H9 (cell line): ENCODE results near the gene PTPRN2. TPM values are rescaled to one million over a fixed set of nuclear protein-coding genes. Genes with fewer than 3 reads are reported as not detected.

Source experiments
- DNase-seq: peaks from one replicate; pipeline ENCODE4 v3.0.0-alpha.2; 2017
- H2AFZ ChIP-seq: one replicate; pipeline ENCODE4 v1.6.1; 2013; ENCODE audit warnings: mild to moderate bottlenecking, low read length, control low read depth, moderate library complexity
- H2AK5ac ChIP-seq: 2 replicates; pipeline ENCODE4 v1.6.1; 2013; ENCODE audit warnings: low read length, control low read depth, mixed read lengths; ENCODE audit not compliant: insufficient read length
- H2BK120ac ChIP-seq: one replicate; pipeline ENCODE4 v1.6.1; 2013; ENCODE audit warnings: low read depth, mild to moderate bottlenecking, low read length, control low read depth, inconsistent platforms; ENCODE audit not compliant: poor library complexity, severe bottlenecking
- H2BK12ac ChIP-seq: 2 replicates; pipeline ENCODE4 v1.6.1; 2013; ENCODE audit warnings: low read length, control low read depth, mixed read lengths, low read depth; ENCODE audit not compliant: insufficient read length
- H2BK15ac ChIP-seq: 2 replicates; pipeline ENCODE4 v1.6.1; 2013; ENCODE audit warnings: low read depth, low read length, control low read depth
- H2BK20ac ChIP-seq: one replicate; pipeline ENCODE4 v1.6.1; 2013; ENCODE audit warnings: low read depth, mild to moderate bottlenecking, low read length, control low read depth, inconsistent platforms; ENCODE audit not compliant: poor library complexity, severe bottlenecking
- H2BK5ac ChIP-seq: 2 replicates; pipeline ENCODE4 v1.6.1; 2013; ENCODE audit warnings: low read length, control low read depth, mixed read lengths; ENCODE audit not compliant: insufficient read length
- H3K14ac ChIP-seq: 2 replicates; pipeline ENCODE4 v1.6.1; 2013; ENCODE audit warnings: low read length, control low read depth; ENCODE audit not compliant: insufficient read depth
- H3K18ac ChIP-seq: 2 replicates; pipeline ENCODE4 v1.6.1; 2013; ENCODE audit warnings: low read depth, mild to moderate bottlenecking, mixed read lengths, low read length, control low read depth; ENCODE audit not compliant: insufficient read length
- H3K23ac ChIP-seq: 2 replicates; pipeline ENCODE4 v1.6.1; 2013; ENCODE audit warnings: low read length, control low read depth, mixed read lengths, low read depth; ENCODE audit not compliant: insufficient read length
- H3K23me2 ChIP-seq: 2 replicates; pipeline ENCODE4 v1.6.1; 2013; ENCODE audit warnings: low read depth, mild to moderate bottlenecking, mixed read lengths, low read length, control low read depth; ENCODE audit not compliant: insufficient read length, poor library complexity, severe bottlenecking
- H3K27ac ChIP-seq: 2 replicates; pipeline ENCODE4 v1.5.1; 2013; ENCODE audit warnings: low read length, control low read depth, mixed read lengths, low read depth; ENCODE audit not compliant: insufficient read length
- H3K27me3 ChIP-seq: 2 replicates; pipeline ENCODE4 v1.6.1; 2013; ENCODE audit warnings: low read length, control low read depth, inconsistent platforms; ENCODE audit not compliant: insufficient read depth
- H3K4ac ChIP-seq: 2 replicates; pipeline ENCODE4 v1.6.1; 2013; ENCODE audit warnings: low read depth, mild to moderate bottlenecking, control low read depth, inconsistent platforms, low read length, moderate library complexity
- H3K4me1 ChIP-seq: 2 replicates; pipeline ENCODE4 v1.6.1; 2013; ENCODE audit warnings: low read length, control low read depth, inconsistent platforms; ENCODE audit not compliant: insufficient read depth
- H3K4me2 ChIP-seq: 2 replicates; pipeline ENCODE4 v1.6.1; 2013; ENCODE audit warnings: low read length, control low read depth, mixed read lengths; ENCODE audit not compliant: insufficient read length, insufficient read depth
- H3K56ac ChIP-seq: 2 replicates; pipeline ENCODE4 v1.6.1; 2013; ENCODE audit warnings: low read depth, mild to moderate bottlenecking, mixed read lengths, low read length, control low read depth; ENCODE audit not compliant: insufficient read length
- H3K79me1 ChIP-seq: 2 replicates; pipeline ENCODE4 v1.6.1; 2013; ENCODE audit warnings: low read depth, mild to moderate bottlenecking, moderate library complexity, low read length, control low read depth, inconsistent platforms; ENCODE audit not compliant: insufficient read depth, poor library complexity, severe bottlenecking
- H3K79me2 ChIP-seq: 2 replicates; pipeline ENCODE4 v1.6.1; 2013; ENCODE audit warnings: low read length, control low read depth, inconsistent platforms; ENCODE audit not compliant: insufficient read depth
- H3K9ac ChIP-seq: 2 replicates; pipeline ENCODE4 v1.6.1; 2013; ENCODE audit warnings: low read length, control low read depth, mixed read lengths; ENCODE audit not compliant: insufficient read length; ENCODE audit errors: extremely low read depth
- H3K9me3 ChIP-seq: one replicate; pipeline ENCODE4 v1.6.1; 2013; ENCODE audit warnings: low read depth, low read length, inconsistent platforms; ENCODE audit not compliant: control insufficient read depth
- H3T11ph ChIP-seq: one replicate; pipeline ENCODE4 v1.6.1; 2013; ENCODE audit warnings: mild to moderate bottlenecking, low read length, control low read depth, inconsistent platforms
- H4K20me1 ChIP-seq: one replicate; pipeline ENCODE4 v1.6.1; 2013; ENCODE audit not compliant: control insufficient read depth, insufficient read length, insufficient read depth
- H4K5ac ChIP-seq: 2 replicates; pipeline ENCODE4 v1.6.1; 2013; ENCODE audit warnings: low read depth, mild to moderate bottlenecking, mixed read lengths, low read length, control low read depth; ENCODE audit not compliant: insufficient read length
- H4K8ac ChIP-seq: replicated peaks from 2 replicates; pipeline ENCODE4 v1.6.1; 2013; ENCODE audit warnings: low read length, control low read depth, mixed read lengths, low read depth; ENCODE audit not compliant: insufficient read length
- H4K91ac ChIP-seq: 2 replicates; pipeline ENCODE4 v1.6.1; 2013; ENCODE audit warnings: low read depth, mild to moderate bottlenecking, moderate library complexity, mixed read lengths, low read length, control low read depth; ENCODE audit not compliant: insufficient read length
- H3K27ac Mint-ChIP-seq, 3 experiments: 2 replicates in 2 of 3; 3 replicates in 1 of 3; pipeline ENCODE4 v1.8.0; 2020 to 2021; ENCODE audit warnings: mixed read lengths in 3 of 3, mild to moderate bottlenecking in 1 of 3, moderate library complexity in 1 of 3
- H3K27me3 Mint-ChIP-seq: 2 replicates; pipeline ENCODE4 v1.8.0; 2021; ENCODE audit warnings: low read depth, mild to moderate bottlenecking, moderate library complexity, mixed read lengths
- H3K36me3 Mint-ChIP-seq, 3 experiments: 2 replicates in 2 of 3; 3 replicates in 1 of 3; pipeline ENCODE4 v1.8.0; 2020 to 2021; ENCODE audit warnings: low read depth in 3 of 3, mixed read lengths in 3 of 3; ENCODE audit not compliant: insufficient read depth in 1 of 3
- H3K4me1 Mint-ChIP-seq, 2 experiments: 2 replicates each; pipeline ENCODE4 v1.8.0; 2020; ENCODE audit warnings: mixed read lengths in 2 of 2
- H3K4me3 Mint-ChIP-seq, 2 experiments: 2 replicates in 1 of 2; 3 replicates in 1 of 2; pipeline ENCODE4 v1.8.0; 2020 to 2021; ENCODE audit warnings: mild to moderate bottlenecking in 2 of 2, mixed read lengths in 2 of 2, moderate library complexity in 1 of 2
- H3K9me3 Mint-ChIP-seq, 2 experiments: 2 replicates in 1 of 2; 3 replicates in 1 of 2; pipeline ENCODE4 v1.8.0; 2020; ENCODE audit warnings: mild to moderate bottlenecking in 2 of 2, mixed read lengths in 2 of 2, moderate library complexity in 1 of 2
- WGBS: extraction: QIAGEN DNeasy Blood & Tissue Kit; methylation state at CpG from one replicate; pipeline ENCODE4 v1.1.7; 2013; ENCODE audit warnings: missing lambda C conversion rate, low lambda C conversion rate, mixed read lengths; ENCODE audit not compliant: insufficient read length; ENCODE audit errors: extremely low coverage; 5-methylcytosine and 5-hydroxymethylcytosine counted together
- total RNA-seq: library from RNA; stranded (reverse); gene quantifications from 2 replicates; pipeline ENCODE4 v1.2.1, GENCODE V29; 2021
- TF ChIP-seq, protein P1 (sequence below): fragments of 200-600 bp; sonication (generic); conservative IDR thresholded peaks from 3 replicates; pipeline ENCODE4 v1.8.0; 2021; ENCODE audit warnings: antibody characterized with exemption, mild to moderate bottlenecking

The PTPRN2 gene
- total RNA-seq, 1 experiment from 2014 or later: 5.2 TPM

DNA sequence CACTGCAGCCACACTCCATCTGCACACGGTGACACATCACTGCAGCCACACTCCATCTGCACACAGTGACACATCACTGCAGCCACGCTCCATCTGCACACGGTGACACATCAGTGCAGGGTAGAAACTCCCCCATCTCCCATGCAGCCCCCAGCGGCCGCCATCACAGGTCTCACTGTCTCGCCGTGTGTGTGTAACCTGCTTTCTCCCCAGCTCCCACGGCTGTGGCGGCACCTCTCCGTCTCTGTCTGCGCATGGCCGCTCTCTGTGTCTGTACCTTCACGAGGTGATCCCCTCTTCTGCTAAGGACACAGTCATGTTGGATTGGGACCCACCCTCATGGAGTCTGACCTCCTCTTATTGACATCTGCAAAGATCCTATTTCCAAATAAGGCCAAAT is 527.4 kb downstream of the PTPRN2 start:
- peaks cover 25% of the 10 kb centered on the region for H3K9me3 ChIP-seq
- no CpG with 5 or more reads among the region's 13 CpGs for whole genome bisulfite sequencing
- Mint-ChIP-seq H3K9me3 (peaks cover 22 to 32% of the 10 kb centered on the region in 2 experiments), H3K27ac (no peak overlapping the region), H3K4me1 (no peaks in the 10 kb centered on the region), H3K4me3 (no peak overlapping the region), H3K36me3 (peaks cover 13 to 31% (median 19%) of the 10 kb centered on the region in 3 experiments), H3K27me3 (peaks cover 12% of the 10 kb centered on the region)
- H3K27me3 ChIP-seq: no peaks in the 10 kb centered on the region
- no peaks in the 10 kb centered on the region for H3K23me2 ChIP-seq
- no peak overlapping the region for H2BK5ac ChIP-seq
- H3K23ac ChIP-seq: no peak overlapping the region
- H3T11ph ChIP-seq: no peak overlapping the region
- no peak overlapping the region for H3K27ac ChIP-seq
- H2BK12ac ChIP-seq: no peak overlapping the region
- no peaks in the 10 kb centered on the region for H3K79me1 ChIP-seq
- H2BK20ac ChIP-seq: no peak overlapping the region
- H4K91ac ChIP-seq: no peak overlapping the region
- no peak overlapping the region for H3K56ac ChIP-seq
- no peak for DNase-seq
- H3K4me1 ChIP-seq: no peaks in the 10 kb centered on the region
- TF ChIP-seq, protein P1, sequence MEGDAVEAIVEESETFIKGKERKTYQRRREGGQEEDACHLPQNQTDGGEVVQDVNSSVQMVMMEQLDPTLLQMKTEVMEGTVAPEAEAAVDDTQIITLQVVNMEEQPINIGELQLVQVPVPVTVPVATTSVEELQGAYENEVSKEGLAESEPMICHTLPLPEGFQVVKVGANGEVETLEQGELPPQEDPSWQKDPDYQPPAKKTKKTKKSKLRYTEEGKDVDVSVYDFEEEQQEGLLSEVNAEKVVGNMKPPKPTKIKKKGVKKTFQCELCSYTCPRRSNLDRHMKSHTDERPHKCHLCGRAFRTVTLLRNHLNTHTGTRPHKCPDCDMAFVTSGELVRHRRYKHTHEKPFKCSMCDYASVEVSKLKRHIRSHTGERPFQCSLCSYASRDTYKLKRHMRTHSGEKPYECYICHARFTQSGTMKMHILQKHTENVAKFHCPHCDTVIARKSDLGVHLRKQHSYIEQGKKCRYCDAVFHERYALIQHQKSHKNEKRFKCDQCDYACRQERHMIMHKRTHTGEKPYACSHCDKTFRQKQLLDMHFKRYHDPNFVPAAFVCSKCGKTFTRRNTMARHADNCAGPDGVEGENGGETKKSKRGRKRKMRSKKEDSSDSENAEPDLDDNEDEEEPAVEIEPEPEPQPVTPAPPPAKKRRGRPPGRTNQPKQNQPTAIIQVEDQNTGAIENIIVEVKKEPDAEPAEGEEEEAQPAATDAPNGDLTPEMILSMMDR: no peak
- no peak overlapping the region for H2AFZ ChIP-seq
- H3K18ac ChIP-seq: no peak overlapping the region
- no peak overlapping the region for H2BK15ac ChIP-seq
- H3K79me2 ChIP-seq: no peaks in the 10 kb centered on the region
- H4K5ac ChIP-seq: no peak overlapping the region
- H4K20me1 ChIP-seq: no peaks in the 10 kb centered on the region
- no peak overlapping the region for H3K4ac ChIP-seq
- H4K8ac ChIP-seq: no peak overlapping the region
- H3K9ac ChIP-seq: no peak overlapping the region
- H2AK5ac ChIP-seq: no peak overlapping the region
- H2BK120ac ChIP-seq: no peak overlapping the region
- no peak overlapping the region for H3K14ac ChIP-seq
- H3K4me2 ChIP-seq: no peak overlapping the region
